ENCODE results near the gene EGLN2. TPM values are rescaled to one million over a fixed set of nuclear protein-coding genes. Genes with fewer than 3 reads are reported as not detected.
"Not testable (repeated sequence)": the region's sequence is repeated elsewhere in the genome, so short reads cannot be mapped to it uniquely, and the experiment has no call there.

EGLN2 gene
- total RNA-seq, 1 experiment from 2014 or later, result 135 TPM

GRCh38 chr19:40780582-40780981 is 18.4 kb upstream of the EGLN2 start:
- Mint-ChIP-seq H3K27ac (ENCODE audit: unreplicated experiment) (peak overlapping the region; percentile 6), H3K4me1 (ENCODE audit: low read depth, unreplicated experiment) (peaks cover 18% of the 10 kb centered on the region), H3K4me3 (ENCODE audit: unreplicated experiment) (no peak overlapping the region), H3K36me3 (ENCODE audit: insufficient read depth, unreplicated experiment) (peaks cover 17% of the 10 kb centered on the region), H3K27me3 (ENCODE audit: insufficient read depth, unreplicated experiment) (no peaks in the 10 kb centered on the region), H3K9me3 (ENCODE audit: unreplicated experiment) (no peaks in the 10 kb centered on the region)
- BruUV-seq (replicated peaks), result no TSS peak
- Histone ChIP-seq H3K36me3 (ENCODE audit: control insufficient read depth, insufficient read depth, low read length) (no peaks in the 10 kb centered on the region; the same call in 1 of the 2 replicates), H3K27me3 (replicated peaks; ENCODE audit: control insufficient read depth, insufficient read depth, low read length) (no peaks in the 10 kb centered on the region), H3K4me3 (ENCODE audit: low read depth, low read length) (no peak overlapping the region), H3K9me3 (no peaks in the 10 kb centered on the region), H3K4me1 (peaks cover 6% of the 10 kb centered on the region; the same call in 1 of the 2 replicates)
- intact Hi-C loops (cut with micrococcal nuclease; ENCODE audit: unreplicated experiment), result no loop called here
- no peak for TF ChIP-seq CTCF (IDR thresholded peaks at IDR 0.05; ENCODE audit: insufficient read depth in 1 of 2, low read depth in 1 of 2, low read length in 1 of 2, severe bottlenecking in 1 of 2, unreplicated experiment in 1 of 2)
- no peak for DNase-seq
- ChIA-PET POLR2A (no interaction called here), CTCF (no interaction called here)

GRCh38 chr19:40781140-40781539 is 17.9 kb upstream of the EGLN2 start:
- intact Hi-C loops (cut with micrococcal nuclease; ENCODE audit: unreplicated experiment), result no loop called here
- H3K27me3 ChIP-seq (replicated peaks; ENCODE audit: control insufficient read depth, insufficient read depth, low read length), result no peaks in the 10 kb centered on the region
- no peaks in the 10 kb centered on the region for H3K9me3 ChIP-seq
- H3K9me3 Mint-ChIP-seq (ENCODE audit: unreplicated experiment), result no peaks in the 10 kb centered on the region
- no peak overlapping the region for H3K4me3 ChIP-seq (ENCODE audit: low read depth, low read length)
- peaks cover 18% of the 10 kb centered on the region for H3K4me1 Mint-ChIP-seq (ENCODE audit: low read depth, unreplicated experiment)
- CTCF ChIA-PET, result no interaction called here
- peaks cover 6% of the 10 kb centered on the region; the same call in 1 of the 2 replicates for H3K4me1 ChIP-seq
- no peak for DNase-seq
- BruUV-seq (replicated peaks), result no TSS peak
- H3K27me3 Mint-ChIP-seq (ENCODE audit: insufficient read depth, unreplicated experiment), result no peaks in the 10 kb centered on the region
- POLR2A ChIA-PET, result no interaction called here
- no peak overlapping the region for H3K27ac Mint-ChIP-seq (ENCODE audit: unreplicated experiment)
- H3K4me3 Mint-ChIP-seq (ENCODE audit: unreplicated experiment), result no peak overlapping the region
- no peak for TF ChIP-seq CTCF (IDR thresholded peaks at IDR 0.05; ENCODE audit: insufficient read depth in 1 of 2, low read depth in 1 of 2, low read length in 1 of 2, severe bottlenecking in 1 of 2, unreplicated experiment in 1 of 2)
- no peaks in the 10 kb centered on the region; the same call in 1 of the 2 replicates for H3K36me3 ChIP-seq (ENCODE audit: control insufficient read depth, insufficient read depth, low read length)
- H3K36me3 Mint-ChIP-seq (ENCODE audit: insufficient read depth, unreplicated experiment), result peaks cover 17% of the 10 kb centered on the region

GRCh38 chr19:40783711-40784110 is 15.3 kb upstream of the EGLN2 start:
- no peaks in the 10 kb centered on the region for H3K27me3 Mint-ChIP-seq (ENCODE audit: insufficient read depth, unreplicated experiment)
- Histone ChIP-seq H3K4me3 (ENCODE audit: low read depth, low read length) (no peak overlapping the region), H3K36me3 (ENCODE audit: control insufficient read depth, insufficient read depth, low read length) (no peaks in the 10 kb centered on the region; the same call in 1 of the 2 replicates), H3K27me3 (replicated peaks; ENCODE audit: control insufficient read depth, insufficient read depth, low read length) (no peaks in the 10 kb centered on the region), H3K4me1 (no peaks in the 10 kb centered on the region), H3K9me3 (no peaks in the 10 kb centered on the region)
- H3K36me3 Mint-ChIP-seq (ENCODE audit: insufficient read depth, unreplicated experiment), result peaks cover 2% of the 10 kb centered on the region
- peaks cover 15% of the 10 kb centered on the region for H3K4me1 Mint-ChIP-seq (ENCODE audit: low read depth, unreplicated experiment)
- CTCF ChIA-PET, result no interaction called here
- BruUV-seq (replicated peaks), result no TSS peak
- TF ChIP-seq CTCF (IDR thresholded peaks at IDR 0.05; ENCODE audit: insufficient read depth in 1 of 2, low read depth in 1 of 2, low read length in 1 of 2, severe bottlenecking in 1 of 2, unreplicated experiment in 1 of 2), result no peak
- POLR2A ChIA-PET, result no interaction called here
- no peak for DNase-seq
- H3K4me3 Mint-ChIP-seq (ENCODE audit: unreplicated experiment), result no peak overlapping the region
- intact Hi-C loops (cut with micrococcal nuclease; ENCODE audit: unreplicated experiment), result no loop called here
- H3K9me3 Mint-ChIP-seq (ENCODE audit: unreplicated experiment), result no peaks in the 10 kb centered on the region
- no peak overlapping the region for H3K27ac Mint-ChIP-seq (ENCODE audit: unreplicated experiment)

GRCh38 chr19:40784146-40784545 is 14.8 kb upstream of the EGLN2 start:
- CTCF ChIA-PET, result interaction anchor here (0.7 kb wide), 1 partner anchor 923 kb away, joined by 4 read pairs; no protein-coding TSS in a partner anchor
- POLR2A ChIA-PET; H3K27me3 Mint-ChIP-seq (ENCODE audit: insufficient read depth, unreplicated experiment); H3K27me3 ChIP-seq (replicated peaks; ENCODE audit: control insufficient read depth, insufficient read depth, low read length); H3K4me1 ChIP-seq; H3K36me3 Mint-ChIP-seq (ENCODE audit: insufficient read depth, unreplicated experiment); H3K9me3 Mint-ChIP-seq (ENCODE audit: unreplicated experiment); DNase-seq; H3K4me3 ChIP-seq (ENCODE audit: low read depth, low read length); H3K36me3 ChIP-seq (ENCODE audit: control insufficient read depth, insufficient read depth, low read length); H3K4me3 Mint-ChIP-seq (ENCODE audit: unreplicated experiment); BruUV-seq (replicated peaks); H3K9me3 ChIP-seq; H3K27ac Mint-ChIP-seq (ENCODE audit: unreplicated experiment); intact Hi-C loops (cut with micrococcal nuclease; ENCODE audit: unreplicated experiment): not testable (repeated sequence)
- H3K4me1 Mint-ChIP-seq (ENCODE audit: low read depth, unreplicated experiment), result peaks cover 11% of the 10 kb centered on the region

Measured in Caco-2 (cell line).